Spleen (tissue), 11 donors: ENCODE results near the gene MAEA. TPM values are rescaled to one million over a fixed set of nuclear protein-coding genes. Genes with fewer than 3 reads are reported as not detected.

Experiments used
- DNase-seq: peaks from one replicate; pipeline ENCODE4 v3.0.0-alpha.2; 2020
- H3K27ac ChIP-seq, 8 donors: fragments of 200-600 bp; sonication (generic) in 7 of 8; 1 replicate in 4 of 8; 2 replicates in 4 of 8; pipeline versions ENCODE4 v1.5.0 to v1.8.0; 2016 to 2021; ENCODE audit warnings: inconsistent platforms in 4 of 8, mild to moderate bottlenecking in 4 of 8, moderate library complexity in 1 of 8
- H3K27me3 ChIP-seq, 7 donors: fragments of 200-600 bp; sonication (generic) in 6 of 7; replicated peaks in 1 of 7; 1 replicate in 4 of 7; 2 replicates in 3 of 7; pipeline versions ENCODE4 v1.5.0 to v1.8.0; 2016 to 2021; ENCODE audit warnings: inconsistent platforms in 3 of 7, mild to moderate bottlenecking in 1 of 7
- H3K36me3 ChIP-seq, 6 donors: fragments of 200-600 bp; sonication (generic) in 5 of 6; 1 replicate in 4 of 6; 2 replicates in 2 of 6; pipeline versions ENCODE4 v1.5.0 to v1.8.0; 2016 to 2021; ENCODE audit warnings: inconsistent platforms in 2 of 6
- H3K4me1 ChIP-seq, 6 donors: fragments of 200-600 bp; sonication (generic) in 5 of 6; 1 replicate in 3 of 6; 2 replicates in 3 of 6; pipeline versions ENCODE4 v1.5.0 to v1.8.0; 2016 to 2021; ENCODE audit warnings: inconsistent platforms in 3 of 6
- H3K4me3 ChIP-seq, 8 donors: fragments of 200-600 bp; sonication (generic) in 7 of 8; 1 replicate in 4 of 8; 2 replicates in 4 of 8; pipeline versions ENCODE4 v1.5.0 to v1.8.0; 2016 to 2021; ENCODE audit warnings: inconsistent platforms in 4 of 8, mild to moderate bottlenecking in 4 of 8, moderate library complexity in 2 of 8
- H3K9me3 ChIP-seq, 8 donors: fragments of 200-600 bp; sonication (generic) in 7 of 8; 1 replicate in 4 of 8; 2 replicates in 4 of 8; pipeline versions ENCODE4 v1.5.0 to v1.8.0; 2016 to 2021; ENCODE audit warnings: inconsistent platforms in 4 of 8
- POLR2AphosphoS5 ChIP-seq, 3 donors: sonication (generic); formaldehyde crosslinking; IDR thresholded peaks; one replicate each; pipeline ENCODE4 v1.5.1; 2017; ENCODE audit warnings: antibody characterized with exemption in 3 of 3
- WGBS, 5 donors: extraction: QIAGEN DNeasy Blood & Tissue Kit in 3 of 5; methylation state at CpG; one replicate each; pipeline versions ENCODE4 v1.1.5 to v1.1.7; 2013 to 2018; 5-methylcytosine and 5-hydroxymethylcytosine counted together
- intact Hi-C: fragments of 100-400 bp; cut with DNase I; formaldehyde crosslinking; loops from one replicate; pipeline ENCODE4 v1.15.0; 2023; ENCODE audit warnings: low total_unique reads
- polyA plus RNA-seq, 3 donors: library from polyadenylated mRNA; stranded (reverse); fragments of 200-250 nt; gene quantifications; one replicate each; pipeline ENCODE4 v1.2.1, GENCODE V29; 2013
- total RNA-seq, 7 donors: library from RNA; depleted of rRNA in 3 of 7; stranded (reverse); fragments of >200 nt in 3 of 7; fragmentation: NEBNext Ultra II Directional in 4 of 7; extraction: Animal tissue kit (Norgen Biotek cat#: 25700) in 4 of 7; gene quantifications; one replicate each; pipeline versions ENCODE4 v1.1.0 to v1.2.1, GENCODE V29; 2016 to 2021
- TF ChIP-seq, protein P1 (sequence below), 11 experiments: fragments of 200-600 bp in 7 of 11; fragments of 450-650 bp in 4 of 11; sonication (generic) in 4 of 11; IDR thresholded peaks in 8 of 11; conservative IDR thresholded peaks in 3 of 11; 1 replicate in 7 of 11; 2 replicates in 4 of 11; pipeline versions ENCODE4 v1.4.0 to v1.8.0; 2016 to 2021; ENCODE audit warnings: antibody characterized with exemption in 11 of 11, inconsistent platforms in 4 of 11, mild to moderate bottlenecking in 1 of 11
- donor health status: healthy with polysubstance abuse.
- donor health status: DM: no; HTN: no; CAD: no; lungs with moderate emphysema.
- donor health status: DM: no; HTN: no; CAD: no.
- donor health status: Bipolar disorder and iron deficiency.
- donor health status: healthy.
- donor health status: DM: no; HTN: no; CAD: no.
- donor health status: DM: yes; HTN: yes; CAD: no.

MAEA gene
- total and polyA plus RNA-seq, 10 donors: 46.6 to 112 (median 80.1) TPM

DNA sequence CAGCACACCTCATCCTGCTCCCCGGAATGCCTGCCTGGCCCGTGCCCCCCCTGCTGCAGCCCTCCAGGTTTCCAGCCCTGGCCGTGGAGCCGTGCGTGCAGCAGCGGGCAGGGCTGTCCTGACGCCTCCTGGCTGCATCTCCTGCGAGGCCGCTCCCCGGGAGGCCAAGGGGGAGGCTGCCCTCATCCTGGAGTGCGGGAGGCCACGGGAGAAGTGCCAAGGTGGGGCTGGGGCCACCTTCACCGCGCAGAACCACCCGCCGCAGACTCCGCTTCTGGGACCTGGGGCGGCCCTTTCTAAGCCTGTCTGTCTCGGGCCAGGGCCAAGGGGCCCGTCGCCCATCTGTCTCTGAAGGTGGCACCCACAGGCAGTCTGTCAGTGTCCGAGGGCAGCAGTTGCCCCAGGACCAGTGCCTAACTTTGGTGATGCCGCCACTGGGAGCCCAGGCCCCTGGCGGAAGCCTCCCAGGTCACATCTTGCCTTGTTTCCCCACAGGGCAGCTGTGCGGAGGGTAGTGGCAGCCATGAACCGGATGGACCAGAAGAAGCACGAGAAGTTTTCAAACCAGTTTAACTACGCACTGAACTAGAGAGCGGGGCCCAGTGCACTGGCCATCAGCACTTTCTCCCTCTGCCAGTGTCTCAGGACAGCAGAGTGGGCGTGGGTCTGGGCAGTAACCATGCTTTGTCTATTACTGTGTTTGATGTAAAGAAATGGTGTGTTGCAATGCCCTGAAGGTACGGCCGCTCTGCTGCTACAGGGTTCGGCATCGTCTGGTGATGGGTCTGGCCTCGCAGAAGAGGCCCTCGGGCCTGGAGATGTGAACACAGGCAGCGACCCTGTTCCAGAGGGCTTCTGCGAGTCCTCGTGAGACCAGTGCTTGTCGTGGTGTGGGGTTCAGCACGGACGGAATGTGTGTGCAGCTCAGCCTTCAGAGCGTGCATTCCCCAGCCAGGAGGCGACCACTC lies 96.0 kb downstream of the MAEA start:
- WGBS, 5 donors: 93 to 98% (median 95%) methylated on average over 28 to 44 of the region's 44 CpGs
- Histone ChIP-seq H3K4me3 (no peak overlapping the region), H3K27me3 (no peaks in the 10 kb centered on the region), H3K9me3 (peaks cover 4 to 41% (median 28%) of the 10 kb centered on the region in 8 donors), H3K4me1 (no peaks in the 10 kb centered on the region), H3K27ac (no peak overlapping the region), H3K36me3 (peaks cover 0 to 90% (median 44%) of the 10 kb centered on the region in 6 donors)
- TF ChIP-seq POLR2AphosphoS5 (IDR thresholded peaks at IDR 0.05): peak in 1 of 3 donors; percentile 16
- TF ChIP-seq, protein P1, sequence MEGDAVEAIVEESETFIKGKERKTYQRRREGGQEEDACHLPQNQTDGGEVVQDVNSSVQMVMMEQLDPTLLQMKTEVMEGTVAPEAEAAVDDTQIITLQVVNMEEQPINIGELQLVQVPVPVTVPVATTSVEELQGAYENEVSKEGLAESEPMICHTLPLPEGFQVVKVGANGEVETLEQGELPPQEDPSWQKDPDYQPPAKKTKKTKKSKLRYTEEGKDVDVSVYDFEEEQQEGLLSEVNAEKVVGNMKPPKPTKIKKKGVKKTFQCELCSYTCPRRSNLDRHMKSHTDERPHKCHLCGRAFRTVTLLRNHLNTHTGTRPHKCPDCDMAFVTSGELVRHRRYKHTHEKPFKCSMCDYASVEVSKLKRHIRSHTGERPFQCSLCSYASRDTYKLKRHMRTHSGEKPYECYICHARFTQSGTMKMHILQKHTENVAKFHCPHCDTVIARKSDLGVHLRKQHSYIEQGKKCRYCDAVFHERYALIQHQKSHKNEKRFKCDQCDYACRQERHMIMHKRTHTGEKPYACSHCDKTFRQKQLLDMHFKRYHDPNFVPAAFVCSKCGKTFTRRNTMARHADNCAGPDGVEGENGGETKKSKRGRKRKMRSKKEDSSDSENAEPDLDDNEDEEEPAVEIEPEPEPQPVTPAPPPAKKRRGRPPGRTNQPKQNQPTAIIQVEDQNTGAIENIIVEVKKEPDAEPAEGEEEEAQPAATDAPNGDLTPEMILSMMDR (IDR thresholded peaks at IDR 0.05 in 8 of 11, conservative IDR thresholded peaks at IDR 0.05 in 3 of 11): no peak
- intact Hi-C loops: no loop called here
- peak; percentile 68 for DNase-seq

Other genes starting within 250 kb of the MAEA start
- 1 to 10 TPM in 5 of 7 donors, under 1 TPM in 2; 0.46 to 5.6 (median 2.3) TPM for gene RNF212, start 176.3 kb upstream of the MAEA start, total RNA-seq
- 1 to 10 TPM; 1.8 to 3.5 (median 2.0) TPM for gene RNF212, start 176.3 kb upstream of the MAEA start, polyA plus RNA-seq
- 10 to 100 TPM; 15.5 to 51.3 (median 43.7) TPM for gene SPON2, start 117.3 kb upstream of the MAEA start, total RNA-seq
- 10 to 100 TPM in 2 of 3 donors, 1 to 10 TPM in 1; 8.3 to 29.8 (median 11.7) TPM for gene SPON2, start 117.3 kb upstream of the MAEA start, polyA plus RNA-seq
- gene CTBP1, start 40.8 kb upstream of the MAEA start, total RNA-seq: 100 to 1,000 TPM; 162 to 226 (median 196) TPM
- gene CTBP1, start 40.8 kb upstream of the MAEA start, polyA plus RNA-seq: 100 to 1,000 TPM; 101 to 176 (median 123) TPM
- gene UVSSA, start 57.3 kb downstream of the MAEA start, total RNA-seq: 10 to 100 TPM; 23.9 to 54.0 (median 37.1) TPM
- gene UVSSA, start 57.3 kb downstream of the MAEA start, polyA plus RNA-seq: 10 to 100 TPM in 2 of 3 donors, 1 to 10 TPM in 1; 3.0 to 15.5 (median 10.3) TPM
- not detected for gene NKX1-1, start 116.6 kb downstream of the MAEA start, total RNA-seq
- gene NKX1-1, start 116.6 kb downstream of the MAEA start, polyA plus RNA-seq: not detected